Measurements from ENCODE around the gene PCAT6.

- TF ChIP-seq, protein P1, sequence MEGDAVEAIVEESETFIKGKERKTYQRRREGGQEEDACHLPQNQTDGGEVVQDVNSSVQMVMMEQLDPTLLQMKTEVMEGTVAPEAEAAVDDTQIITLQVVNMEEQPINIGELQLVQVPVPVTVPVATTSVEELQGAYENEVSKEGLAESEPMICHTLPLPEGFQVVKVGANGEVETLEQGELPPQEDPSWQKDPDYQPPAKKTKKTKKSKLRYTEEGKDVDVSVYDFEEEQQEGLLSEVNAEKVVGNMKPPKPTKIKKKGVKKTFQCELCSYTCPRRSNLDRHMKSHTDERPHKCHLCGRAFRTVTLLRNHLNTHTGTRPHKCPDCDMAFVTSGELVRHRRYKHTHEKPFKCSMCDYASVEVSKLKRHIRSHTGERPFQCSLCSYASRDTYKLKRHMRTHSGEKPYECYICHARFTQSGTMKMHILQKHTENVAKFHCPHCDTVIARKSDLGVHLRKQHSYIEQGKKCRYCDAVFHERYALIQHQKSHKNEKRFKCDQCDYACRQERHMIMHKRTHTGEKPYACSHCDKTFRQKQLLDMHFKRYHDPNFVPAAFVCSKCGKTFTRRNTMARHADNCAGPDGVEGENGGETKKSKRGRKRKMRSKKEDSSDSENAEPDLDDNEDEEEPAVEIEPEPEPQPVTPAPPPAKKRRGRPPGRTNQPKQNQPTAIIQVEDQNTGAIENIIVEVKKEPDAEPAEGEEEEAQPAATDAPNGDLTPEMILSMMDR (IDR thresholded peaks at IDR 0.05), result no peak
- TF ChIP-seq EP300 (IDR thresholded peaks at IDR 0.05), result no peak
These were observed 550 bp upstream of the PCAT6 start for GRCh38 chr1:202810193-202810614.
